Small intestine (tissue), 7 donors: ENCODE results near the gene TEX101. TPM values are rescaled to one million over a fixed set of nuclear protein-coding genes. Genes with fewer than 3 reads are reported as not detected.
A peak's percentile ranks its signal among the peaks of the same experiment; 100 is the strongest.

Experiments
- DNase-seq, 2 donors: peaks; one replicate each; pipeline versions ENCODE4 v3.0.0 to v3.0.0-alpha.2; 2013
- FAIRE-seq: peaks from 2 replicates; lab custom pipeline; 2012; peaks lifted over from hg19 to GRCh38; lab: Jason Lieb, UNC
- H3K27ac ChIP-seq, 3 donors: one replicate each; pipeline ENCODE4 v1.5.1; 2013; ENCODE audit warnings: low read length in 2 of 3, mild to moderate bottlenecking in 2 of 3, control low read depth in 1 of 3, inconsistent platforms in 1 of 3, low read depth in 1 of 3, moderate library complexity in 1 of 3
- H3K27me3 ChIP-seq, 3 donors: one replicate each; pipeline ENCODE4 v1.6.1; 2013; ENCODE audit warnings: low read length in 3 of 3, inconsistent platforms in 1 of 3; ENCODE audit not compliant: control insufficient read depth in 3 of 3, insufficient read depth in 3 of 3
- H3K36me3 ChIP-seq, 3 donors: one replicate each; pipeline ENCODE4 v1.6.1; 2013; ENCODE audit warnings: low read length in 3 of 3, inconsistent platforms in 1 of 3, low read depth in 1 of 3, mild to moderate bottlenecking in 1 of 3, moderate library complexity in 1 of 3; ENCODE audit not compliant: control insufficient read depth in 3 of 3, insufficient read depth in 2 of 3
- H3K4me1 ChIP-seq, 3 donors: one replicate each; pipeline ENCODE4 v1.6.1; 2013; ENCODE audit warnings: low read length in 2 of 3, inconsistent platforms in 1 of 3, low read depth in 1 of 3, mild to moderate bottlenecking in 1 of 3, moderate library complexity in 1 of 3; ENCODE audit not compliant: control insufficient read depth in 3 of 3, insufficient read depth in 2 of 3
- H3K4me3 ChIP-seq, 3 donors: one replicate each; pipeline ENCODE4 v1.5.1; 2013; ENCODE audit warnings: low read length in 3 of 3, control low read depth in 1 of 3, inconsistent platforms in 1 of 3, low read depth in 1 of 3, mild to moderate bottlenecking in 1 of 3, moderate library complexity in 1 of 3
- H3K9me3 ChIP-seq, 2 donors: one replicate each; pipeline ENCODE4 v1.6.1; 2013; ENCODE audit warnings: low read depth in 1 of 2, low read length in 1 of 2; ENCODE audit not compliant: control insufficient read depth in 2 of 2, insufficient read depth in 1 of 2
- WGBS, 3 donors: extraction: QIAGEN DNeasy Blood & Tissue Kit; methylation state at CpG; one replicate each; pipeline ENCODE4 v1.1.7; 2013; 5-methylcytosine and 5-hydroxymethylcytosine counted together
- polyA plus RNA-seq, 4 donors: library from polyadenylated mRNA; stranded (reverse) in 3 of 4; unstranded in 1 of 4; fragments of 200-250 nt in 3 of 4; fragments of 120-200 nt in 1 of 4; gene quantifications; one replicate each; pipeline versions ENCODE4 v1.2.1 to v1.2.3, GENCODE V29; 2013
- donor health status: healthy with polysubstance abuse.
- donor health status: control.
- donor health status: control.
- donor health status: Bipolar disorder and iron deficiency.
- donor health status: healthy.

Gene TEX101
- polyA plus RNA-seq, 4 donors: not detected

DNA sequence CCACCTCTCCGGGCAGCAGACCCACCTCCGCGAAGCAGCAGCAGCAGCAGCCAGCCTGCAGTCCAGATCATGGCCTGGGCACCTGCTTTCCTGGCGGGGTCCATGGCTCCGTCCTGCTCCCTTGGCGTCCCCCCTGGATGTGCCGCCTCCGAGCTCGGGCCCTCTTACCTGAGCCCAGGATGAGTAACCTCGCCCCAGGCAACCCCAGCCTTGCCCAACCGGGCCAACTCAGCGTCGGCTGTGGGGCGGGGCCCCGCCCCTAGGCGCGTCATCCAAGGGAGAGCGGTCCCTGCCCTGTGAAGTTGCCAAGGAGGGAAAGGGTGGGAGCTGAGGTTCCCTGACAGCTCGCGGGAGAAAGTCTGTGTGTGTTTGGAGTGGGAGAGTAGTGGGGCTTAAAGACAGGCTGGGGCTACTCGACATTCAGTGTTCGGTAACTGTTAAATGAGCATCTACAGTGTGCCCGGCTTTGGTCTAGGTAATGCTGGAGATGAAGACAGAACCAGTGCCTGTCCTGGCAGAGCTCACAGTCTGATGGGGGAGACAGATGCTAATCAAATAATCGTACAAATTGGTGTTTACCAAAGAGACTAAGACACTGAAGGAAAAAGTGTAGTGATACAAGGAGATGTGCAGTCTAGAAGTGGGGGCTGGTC lies 50.9 kb downstream of the TEX101 start, which contains the start of gene LYPD3:
LYPD3 (minus strand) TSS at position 141 of the 653 bp plus-strand sequence; CDS start at position 104, 37 bp downstream.
- peaks cover 0 to 19% (median 0%) of the 10 kb centered on the region in 3 donors for H3K27me3 ChIP-seq
- WGBS, 3 donors: 25 to 33% (median 30%) methylated on average over 20 to 24 of the region's 24 CpGs
- peak within 1 kb of the TSS in 1 of 3 donors; percentile 80 for H3K4me3 ChIP-seq
- H3K27ac ChIP-seq: peak within 1 kb of the TSS in 2 of 3 donors; percentile 82 to 89
- no peak for FAIRE-seq
- H3K4me1 ChIP-seq: peaks cover 0 to 7% (median 0%) of the 10 kb centered on the region in 3 donors
- H3K9me3 ChIP-seq: no peaks in the 10 kb centered on the region
- H3K36me3 ChIP-seq: no peaks in the 10 kb centered on the region
- peak; percentile 54 to 62 for DNase-seq

GRCh38 chr19:43466793-43467192 lies 52.1 kb downstream of the TEX101 start:
- WGBS, 3 donors: 93 to 100% (median 95%) methylated on average over 1 of the region's 1 CpG
- DNase-seq (no peak), FAIRE-seq (no peak)
- Histone ChIP-seq H3K27ac (no peak overlapping the region), H3K4me3 (no peak overlapping the region), H3K36me3 (no peaks in the 10 kb centered on the region), H3K9me3 (no peaks in the 10 kb centered on the region), H3K4me1 (peaks cover 0 to 7% (median 0%) of the 10 kb centered on the region in 3 donors), H3K27me3 (peaks cover 0 to 19% (median 0%) of the 10 kb centered on the region in 3 donors)

GRCh38 chr19:43467276-43467675 lies 52.6 kb downstream of the TEX101 start:
- 76 to 86% (median 78%) methylated on average over 6 of the region's 6 CpGs for WGBS, 3 donors
- H3K27ac ChIP-seq: no peak overlapping the region
- H3K4me3 ChIP-seq: no peak overlapping the region
- FAIRE-seq: no peak
- H3K36me3 ChIP-seq: no peaks in the 10 kb centered on the region
- DNase-seq: no peak
- no peaks in the 10 kb centered on the region for H3K9me3 ChIP-seq
- H3K4me1 ChIP-seq: peaks cover 0 to 7% (median 0%) of the 10 kb centered on the region in 3 donors
- peaks cover 0 to 19% (median 0%) of the 10 kb centered on the region in 3 donors for H3K27me3 ChIP-seq

- peaks cover 0 to 7% (median 0%) of the 10 kb centered on the region in 3 donors for H3K4me1 ChIP-seq
- no peak overlapping the region for H3K27ac ChIP-seq
- H3K9me3 ChIP-seq: no peaks in the 10 kb centered on the region
- DNase-seq (no peak), FAIRE-seq (no peak)
- H3K27me3 ChIP-seq: peaks cover 0 to 19% (median 0%) of the 10 kb centered on the region in 3 donors
- WGBS, 3 donors: 74 to 76% (median 75%) methylated on average over 4 of the region's 4 CpGs
- H3K36me3 ChIP-seq: no peaks in the 10 kb centered on the region
- H3K4me3 ChIP-seq: no peak overlapping the region
Measured at GRCh38 chr19:43467730-43468129, 53.0 kb downstream of the TEX101 start.

Other genes with a start within 250 kb of the TEX101 start
- gene PSG5, start 228.4 kb upstream of the TEX101 start, polyA plus RNA-seq: not detected
- under 1 TPM in 1 of 4 donors, not detected in 3; 0.12 TPM for gene PSG4, start 209.3 kb upstream of the TEX101 start, polyA plus RNA-seq
- gene PSG9, start 145.4 kb upstream of the TEX101 start, polyA plus RNA-seq: under 1 TPM in 1 of 4 donors, not detected in 3; 0.03 TPM
- under 1 TPM in 1 of 4 donors, not detected in 3; 0.35 TPM for gene CD177, start 61.2 kb upstream of the TEX101 start, polyA plus RNA-seq
- 1 to 10 TPM in 1 of 4 donors, under 1 TPM in 2, not detected in 1; 0.73 to 1.1 (median 0.86) TPM for gene LYPD3, start 50.7 kb downstream of the TEX101 start, polyA plus RNA-seq
- 10 to 100 TPM in 3 of 4 donors, 1 to 10 TPM in 1; 6.2 to 33.6 (median 23.6) TPM for gene PHLDB3, start 89.9 kb downstream of the TEX101 start, polyA plus RNA-seq
- 100 to 1,000 TPM; 118 to 164 (median 129) TPM for gene ETHE1, start 112.3 kb downstream of the TEX101 start, polyA plus RNA-seq
- gene ZNF575, start 118.3 kb downstream of the TEX101 start, polyA plus RNA-seq: 1 to 10 TPM; 1.1 to 4.5 (median 1.9) TPM
- gene XRCC1, start 160.6 kb downstream of the TEX101 start, polyA plus RNA-seq: 10 to 100 TPM in 3 of 4 donors, 1 to 10 TPM in 1; 9.7 to 46.3 (median 16.0) TPM
- gene PINLYP, start 160.9 kb downstream of the TEX101 start, polyA plus RNA-seq: 10 to 100 TPM in 1 of 4 donors, 1 to 10 TPM in 3; 5.1 to 13.8 (median 9.1) TPM
- 1 to 10 TPM; 2.0 to 8.8 (median 3.9) TPM for gene IRGQ, start 181.2 kb downstream of the TEX101 start, polyA plus RNA-seq
- 10 to 100 TPM; 14.7 to 24.2 (median 17.2) TPM for gene ZNF576, start 181.7 kb downstream of the TEX101 start, polyA plus RNA-seq
- gene SRRM5, start 197.2 kb downstream of the TEX101 start, polyA plus RNA-seq: 1 to 10 TPM in 1 of 4 donors, under 1 TPM in 3; 0.27 to 1.0 (median 0.49) TPM
- 10 to 100 TPM; 16.8 to 43.2 (median 25.3) TPM for gene ZNF428, start 204.7 kb downstream of the TEX101 start, polyA plus RNA-seq
- 1 to 10 TPM in 3 of 4 donors, not detected in 1; 1.1 to 6.8 (median 4.9) TPM for gene CADM4, start 225.0 kb downstream of the TEX101 start, polyA plus RNA-seq